GM12878 (cell line): ENCODE results near the gene ANKRD23.

Experiments
- BACH1 ChIP-seq: fragments of 450-650 bp; IDR thresholded peaks from 2 replicates; pipeline ENCODE4 v1.6.1; 2017; ENCODE audit warnings: mild to moderate bottlenecking, borderline replicate concordance
- EP300 ChIP-seq, 2 experiments: fragments of 150-350 bp in 1 of 2; IDR thresholded peaks; 2 replicates each; pipeline ENCODE4 v1.6.1; 2011 to 2012; ENCODE audit warnings: low read depth in 2 of 2, low read length in 2 of 2, borderline replicate concordance in 1 of 2, improper control_type of control experiment in 1 of 2, inconsistent platforms in 1 of 2; ENCODE audit not compliant: control insufficient read depth in 1 of 2

DNA sequence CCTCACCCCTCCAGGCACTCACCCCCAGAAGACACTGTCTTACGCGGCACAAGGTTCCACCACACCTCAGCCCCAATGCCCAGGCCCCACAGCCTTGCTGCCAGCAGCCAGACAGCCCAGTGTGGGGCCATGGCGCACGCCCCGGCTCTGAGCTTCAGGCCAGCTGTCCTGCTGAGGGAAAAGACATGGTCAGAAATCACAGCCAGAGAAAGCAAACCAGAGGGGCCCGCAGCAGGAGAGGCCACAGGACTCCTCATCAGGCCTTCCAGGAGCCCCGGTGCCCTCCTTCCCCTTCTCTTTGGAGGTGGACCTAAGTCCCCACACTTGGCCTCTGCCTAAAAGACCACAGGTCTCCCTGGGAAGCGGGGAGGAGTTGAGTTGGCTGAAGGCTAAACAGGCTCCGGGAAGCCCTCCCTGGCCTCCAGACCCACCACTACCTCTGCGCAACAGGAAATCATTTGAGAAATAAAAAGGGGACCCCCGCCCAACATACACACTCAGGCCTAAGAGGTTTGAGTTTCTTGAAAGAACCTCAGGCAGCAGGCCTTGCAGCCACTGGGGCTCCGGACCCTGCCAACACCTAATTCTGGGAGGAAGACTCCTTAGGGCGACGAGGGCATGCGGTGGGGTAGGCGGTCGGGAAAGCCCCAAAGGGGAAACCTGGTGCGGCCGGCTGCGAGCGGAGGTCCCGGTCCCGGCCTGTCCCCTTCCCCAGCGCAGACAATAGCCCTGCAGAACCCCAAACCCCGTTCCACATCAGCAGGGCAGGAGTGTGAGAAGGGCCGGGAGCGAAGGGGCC is 24.1 kb upstream of the ANKRD23 start:
- TF ChIP-seq EP300 (IDR thresholded peaks at IDR 0.05; ENCODE audit: borderline replicate concordance in 1 of 2, control insufficient read depth in 1 of 2, low read depth in 2 of 2, low read length in 2 of 2) (no peak), BACH1 (no peak)
